ENCODE results near the gene SLC6A3. TPM values are rescaled to one million over a fixed set of nuclear protein-coding genes. Genes with fewer than 3 reads are reported as not detected.
A peak's percentile ranks its signal among the peaks of the same experiment; 100 is the strongest.

The SLC6A3 gene
- total and polyA plus RNA-seq, 10 donors = 0.02 to 0.27 (median 0.07) TPM; not detected in 4

GRCh38 chr5:1487079-1487764 lies 42.0 kb upstream of the SLC6A3 start:
- 82 to 94% (median 84%) methylated on average over 12 to 27 of the region's 27 CpGs for WGBS, 5 donors
- intact Hi-C loops (cut with DNase I; ENCODE audit: low total_unique reads) = no loop called here
- H3K36me3 ChIP-seq = peaks cover 0 to 96% (median 85%) of the 10 kb centered on the region in 6 donors
- H3K27me3 ChIP-seq (replicated peaks in 1 of 7) = no peaks in the 10 kb centered on the region
- peak overlapping the region in 4 of 8 donors; percentile 4 to 96 (median 89) for H3K27ac ChIP-seq
- H3K4me1 ChIP-seq = peaks cover 23 to 97% (median 79%) of the 10 kb centered on the region in 6 donors
- H3K9me3 ChIP-seq = no peaks in the 10 kb centered on the region
- DNase-seq = no peak
- no peak overlapping the region for H3K4me3 ChIP-seq
- TF ChIP-seq POLR2AphosphoS5 (IDR thresholded peaks at IDR 0.05) = peak; percentile 36 to 66 (median 40)
- TF ChIP-seq, protein P1, sequence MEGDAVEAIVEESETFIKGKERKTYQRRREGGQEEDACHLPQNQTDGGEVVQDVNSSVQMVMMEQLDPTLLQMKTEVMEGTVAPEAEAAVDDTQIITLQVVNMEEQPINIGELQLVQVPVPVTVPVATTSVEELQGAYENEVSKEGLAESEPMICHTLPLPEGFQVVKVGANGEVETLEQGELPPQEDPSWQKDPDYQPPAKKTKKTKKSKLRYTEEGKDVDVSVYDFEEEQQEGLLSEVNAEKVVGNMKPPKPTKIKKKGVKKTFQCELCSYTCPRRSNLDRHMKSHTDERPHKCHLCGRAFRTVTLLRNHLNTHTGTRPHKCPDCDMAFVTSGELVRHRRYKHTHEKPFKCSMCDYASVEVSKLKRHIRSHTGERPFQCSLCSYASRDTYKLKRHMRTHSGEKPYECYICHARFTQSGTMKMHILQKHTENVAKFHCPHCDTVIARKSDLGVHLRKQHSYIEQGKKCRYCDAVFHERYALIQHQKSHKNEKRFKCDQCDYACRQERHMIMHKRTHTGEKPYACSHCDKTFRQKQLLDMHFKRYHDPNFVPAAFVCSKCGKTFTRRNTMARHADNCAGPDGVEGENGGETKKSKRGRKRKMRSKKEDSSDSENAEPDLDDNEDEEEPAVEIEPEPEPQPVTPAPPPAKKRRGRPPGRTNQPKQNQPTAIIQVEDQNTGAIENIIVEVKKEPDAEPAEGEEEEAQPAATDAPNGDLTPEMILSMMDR (IDR thresholded peaks at IDR 0.05 in 8 of 11, conservative IDR thresholded peaks at IDR 0.05 in 3 of 11) = no peak

- TF ChIP-seq POLR2A (IDR thresholded peaks at IDR 0.05) (no peak), POLR2AphosphoS5 (IDR thresholded peaks at IDR 0.05) (no peak)
- TF ChIP-seq, protein P1 (IDR thresholded peaks at IDR 0.05 in 8 of 11, conservative IDR thresholded peaks at IDR 0.05 in 3 of 11) = no peak
- no peak for DNase-seq
- H3K27ac ChIP-seq = peak overlapping the region in 6 of 8 donors; percentile 56 to 96 (median 70)
- H3K36me3 ChIP-seq = peaks cover 0 to 96% (median 78%) of the 10 kb centered on the region in 6 donors
- intact Hi-C loops (cut with DNase I; ENCODE audit: low total_unique reads) = no loop called here
- WGBS, 5 donors = 89 to 96% (median 94%) methylated on average over 12 to 13 of the region's 13 CpGs
- H3K27me3 ChIP-seq (replicated peaks in 1 of 7) = no peaks in the 10 kb centered on the region
- H3K4me3 ChIP-seq = no peak overlapping the region
- no peaks in the 10 kb centered on the region for H3K9me3 ChIP-seq
- H3K4me1 ChIP-seq = peaks cover 27 to 97% (median 85%) of the 10 kb centered on the region in 6 donors
Measured at GRCh38 chr5:1486271-1486670, 41.0 kb upstream of the SLC6A3 start.

DNA sequence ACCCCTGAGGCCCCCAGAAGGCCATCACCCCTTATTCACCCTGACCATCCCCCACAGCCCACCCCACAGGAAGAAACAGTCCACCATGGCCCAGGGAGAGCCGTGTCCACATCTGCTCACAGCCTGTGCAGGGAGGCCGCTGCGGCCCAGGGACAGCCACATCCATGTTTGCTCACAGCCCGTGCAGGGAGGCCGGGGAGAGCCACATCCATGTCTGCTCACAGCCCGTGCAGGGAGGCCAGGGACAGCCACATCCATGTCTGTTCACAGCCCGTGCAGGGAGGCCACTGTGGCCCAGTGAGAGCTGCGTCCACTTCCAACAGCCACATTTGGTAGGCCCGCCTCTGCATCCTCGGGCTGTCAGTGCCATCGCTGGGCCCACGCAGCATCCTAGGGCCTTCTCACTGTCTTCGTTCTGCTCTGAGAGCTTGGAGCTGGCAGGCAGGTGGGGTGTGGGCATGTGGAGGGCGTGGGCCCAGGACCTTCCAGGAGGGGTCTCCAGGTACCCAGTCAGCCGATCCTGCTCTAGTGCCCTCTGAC lies 40.4 kb upstream of the SLC6A3 start:
- DNase-seq = no peak
- no peaks in the 10 kb centered on the region for H3K27me3 ChIP-seq (replicated peaks in 1 of 7)
- WGBS, 5 donors = 83 to 96% (median 85%) methylated on average over 5 to 15 of the region's 15 CpGs
- peak overlapping the region in 7 of 8 donors; percentile 56 to 96 (median 71) for H3K27ac ChIP-seq
- H3K9me3 ChIP-seq = no peaks in the 10 kb centered on the region
- no peak for TF ChIP-seq POLR2A (IDR thresholded peaks at IDR 0.05)
- TF ChIP-seq, protein P1 (IDR thresholded peaks at IDR 0.05 in 8 of 11, conservative IDR thresholded peaks at IDR 0.05 in 3 of 11) = no peak
- no peak for TF ChIP-seq POLR2AphosphoS5 (IDR thresholded peaks at IDR 0.05)
- intact Hi-C loops (cut with DNase I; ENCODE audit: low total_unique reads) = no loop called here
- H3K4me1 ChIP-seq = peaks cover 28 to 97% (median 85%) of the 10 kb centered on the region in 6 donors
- peaks cover 0 to 96% (median 73%) of the 10 kb centered on the region in 6 donors for H3K36me3 ChIP-seq
- H3K4me3 ChIP-seq = peak overlapping the region in 1 of 8 donors; percentile 44

All from spleen (tissue), 11 donors.